ENCODE results near the gene MON1B.

MON1B gene

DNA sequence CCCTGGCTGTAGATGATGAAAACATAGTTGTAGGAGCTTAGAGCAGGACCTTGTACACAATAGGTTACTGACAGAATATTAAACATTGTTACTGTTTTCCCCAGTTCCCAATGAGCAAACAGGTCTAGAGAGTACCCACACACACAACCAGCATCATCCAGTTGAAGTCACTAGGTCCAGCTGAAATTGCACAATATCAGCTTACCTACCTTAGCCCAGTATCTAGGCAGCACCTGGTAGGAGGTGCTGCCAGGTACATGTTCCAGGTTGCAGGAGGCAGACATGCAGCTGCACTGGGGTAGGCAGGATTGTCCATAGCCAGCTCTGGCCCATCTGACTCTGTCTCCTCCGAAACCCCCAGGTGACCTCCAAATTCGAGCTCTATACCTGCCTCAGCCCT lies 6.8 kb downstream of the MON1B start:
- CTCF ChIA-PET: no interaction called here
- TF ChIP-seq, protein P1, sequence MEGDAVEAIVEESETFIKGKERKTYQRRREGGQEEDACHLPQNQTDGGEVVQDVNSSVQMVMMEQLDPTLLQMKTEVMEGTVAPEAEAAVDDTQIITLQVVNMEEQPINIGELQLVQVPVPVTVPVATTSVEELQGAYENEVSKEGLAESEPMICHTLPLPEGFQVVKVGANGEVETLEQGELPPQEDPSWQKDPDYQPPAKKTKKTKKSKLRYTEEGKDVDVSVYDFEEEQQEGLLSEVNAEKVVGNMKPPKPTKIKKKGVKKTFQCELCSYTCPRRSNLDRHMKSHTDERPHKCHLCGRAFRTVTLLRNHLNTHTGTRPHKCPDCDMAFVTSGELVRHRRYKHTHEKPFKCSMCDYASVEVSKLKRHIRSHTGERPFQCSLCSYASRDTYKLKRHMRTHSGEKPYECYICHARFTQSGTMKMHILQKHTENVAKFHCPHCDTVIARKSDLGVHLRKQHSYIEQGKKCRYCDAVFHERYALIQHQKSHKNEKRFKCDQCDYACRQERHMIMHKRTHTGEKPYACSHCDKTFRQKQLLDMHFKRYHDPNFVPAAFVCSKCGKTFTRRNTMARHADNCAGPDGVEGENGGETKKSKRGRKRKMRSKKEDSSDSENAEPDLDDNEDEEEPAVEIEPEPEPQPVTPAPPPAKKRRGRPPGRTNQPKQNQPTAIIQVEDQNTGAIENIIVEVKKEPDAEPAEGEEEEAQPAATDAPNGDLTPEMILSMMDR (IDR thresholded peaks at IDR 0.05; ENCODE audit: control extremely low read depth, extremely low read depth, low read depth, missing control alignments): no peak

DNA sequence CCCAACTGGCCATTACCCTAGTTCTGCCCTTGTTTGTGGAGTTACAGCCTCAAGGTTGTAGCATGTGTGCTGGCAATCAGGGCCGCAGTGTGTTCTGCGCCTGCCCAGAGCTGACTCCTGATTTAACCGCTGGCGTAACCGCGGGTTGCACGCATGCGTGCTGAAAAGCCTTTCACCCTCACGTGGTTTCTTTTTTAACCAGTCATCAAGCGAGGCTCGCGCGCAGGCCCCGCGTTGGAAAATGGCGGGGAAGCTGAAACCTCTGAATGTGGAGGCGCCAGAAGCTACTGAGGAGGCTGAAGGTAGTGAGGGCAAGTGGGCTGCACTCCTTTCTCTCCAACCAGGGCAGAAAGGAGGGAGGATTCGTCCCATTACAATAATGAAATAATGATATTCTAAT lies 8.2 kb downstream of the MON1B start, which contains the start of gene SYCE1L:
Gene SYCE1L, plus strand, starts transcription at position 198 of the 400 bp plus-strand sequence. Its CDS starts 44 bp downstream, at position 242.
- ChIA-PET CTCF (no interaction called here), POLR2A (no interaction called here)
- TF ChIP-seq, protein P1 (IDR thresholded peaks at IDR 0.05; ENCODE audit: control extremely low read depth, extremely low read depth, low read depth, missing control alignments): no peak
- DNase-seq (ENCODE audit: extremely low spot score): no peak

More for the DNA sequence above, 6.8 kb downstream of the MON1B start:
- POLR2A ChIA-PET: no interaction called here
- DNase-seq (ENCODE audit: extremely low spot score): no peak

GRCh38 chr16:77206533-77206932 lies 15.5 kb downstream of the MON1B start:
- no peak for DNase-seq (ENCODE audit: extremely low spot score)
- TF ChIP-seq, protein P1 (IDR thresholded peaks at IDR 0.05; ENCODE audit: control extremely low read depth, extremely low read depth, low read depth, missing control alignments): no peak
- ChIA-PET CTCF (no interaction called here), POLR2A (no interaction called here)

DNA sequence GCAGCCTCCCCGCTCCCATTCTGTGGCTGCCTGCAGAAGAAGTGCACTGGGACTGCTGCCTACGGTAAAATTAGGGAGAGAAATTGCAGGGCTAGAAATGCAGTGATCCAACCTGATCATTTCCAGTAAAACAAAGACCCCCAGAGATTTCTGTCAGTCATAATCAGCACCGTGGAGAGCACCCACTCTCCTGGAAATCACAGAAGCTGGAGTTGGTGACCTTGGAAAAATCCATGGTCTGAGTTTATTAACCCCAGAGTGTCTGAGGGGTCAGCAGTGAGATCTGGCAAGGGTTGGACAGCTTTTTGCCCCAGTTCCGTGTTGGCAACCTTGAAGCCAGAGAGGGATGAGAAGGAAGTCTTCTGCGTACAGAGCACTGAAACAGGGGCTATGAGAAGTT lies 16.0 kb downstream of the MON1B start:
- TF ChIP-seq, protein P1 (IDR thresholded peaks at IDR 0.05; ENCODE audit: control extremely low read depth, extremely low read depth, low read depth, missing control alignments): no peak
- CTCF ChIA-PET: no interaction called here
- DNase-seq (ENCODE audit: extremely low spot score): no peak
- POLR2A ChIA-PET: no interaction called here

DNA sequence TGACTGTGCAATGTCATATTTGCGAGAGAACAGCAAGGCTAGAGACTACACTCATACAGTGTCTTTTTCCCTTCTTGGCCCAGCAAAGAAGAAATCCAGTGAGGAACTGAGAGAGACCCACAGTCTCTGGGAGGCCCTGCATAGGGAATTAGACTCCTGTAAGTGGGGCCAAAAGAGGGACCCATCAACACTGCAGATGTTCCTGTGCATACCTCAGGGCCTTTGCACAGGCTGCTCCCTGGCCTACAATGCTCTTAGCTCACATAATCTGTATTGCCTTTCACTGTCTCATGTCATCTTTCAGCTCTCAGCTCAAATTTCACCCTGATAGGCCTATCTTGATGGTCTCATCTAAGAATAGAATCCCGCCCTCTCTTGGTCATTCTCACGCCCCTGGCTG lies 17.4 kb downstream of the MON1B start:
- TF ChIP-seq, protein P1 (IDR thresholded peaks at IDR 0.05; ENCODE audit: control extremely low read depth, extremely low read depth, low read depth, missing control alignments): no peak
- DNase-seq (ENCODE audit: extremely low spot score): no peak
- ChIA-PET POLR2A (no interaction called here), CTCF (no interaction called here)

- CTCF ChIA-PET: interaction anchor here (1.0 to 2.4 kb wide), 4 partner anchors 10 to 372 kb away, joined by 3 to 6 read pairs (median 4); no protein-coding TSS in a partner anchor
- TF ChIP-seq, protein P1 (IDR thresholded peaks at IDR 0.05; ENCODE audit: control extremely low read depth, extremely low read depth, low read depth, missing control alignments): no peak
- POLR2A ChIA-PET: no interaction called here
- DNase-seq (ENCODE audit: extremely low spot score): peak; percentile 83
Measured at GRCh38 chr16:77211880-77212740, 21.1 kb downstream of the MON1B start.

Data from GM10248 (cell line).